H9 (cell line): ENCODE data around the gene CCDC30. TPM values are rescaled to one million over a fixed set of nuclear protein-coding genes. Genes with fewer than 3 reads are reported as not detected.
A peak's percentile ranks its signal among the peaks of the same experiment; 100 is the strongest.

Source experiments
- DNase-seq: peaks from one replicate; pipeline ENCODE4 v3.0.0-alpha.2; 2017
- H2AFZ ChIP-seq: one replicate; pipeline ENCODE4 v1.6.1; 2013; ENCODE audit warnings: mild to moderate bottlenecking, low read length, control low read depth, moderate library complexity
- H2AK5ac ChIP-seq: 2 replicates; pipeline ENCODE4 v1.6.1; 2013; ENCODE audit warnings: low read length, control low read depth, mixed read lengths; ENCODE audit not compliant: insufficient read length
- H2BK120ac ChIP-seq: one replicate; pipeline ENCODE4 v1.6.1; 2013; ENCODE audit warnings: low read depth, mild to moderate bottlenecking, low read length, control low read depth, inconsistent platforms; ENCODE audit not compliant: poor library complexity, severe bottlenecking
- H2BK12ac ChIP-seq: 2 replicates; pipeline ENCODE4 v1.6.1; 2013; ENCODE audit warnings: low read length, control low read depth, mixed read lengths, low read depth; ENCODE audit not compliant: insufficient read length
- H2BK15ac ChIP-seq: 2 replicates; pipeline ENCODE4 v1.6.1; 2013; ENCODE audit warnings: low read depth, low read length, control low read depth
- H2BK20ac ChIP-seq: one replicate; pipeline ENCODE4 v1.6.1; 2013; ENCODE audit warnings: low read depth, mild to moderate bottlenecking, low read length, control low read depth, inconsistent platforms; ENCODE audit not compliant: poor library complexity, severe bottlenecking
- H2BK5ac ChIP-seq: 2 replicates; pipeline ENCODE4 v1.6.1; 2013; ENCODE audit warnings: low read length, control low read depth, mixed read lengths; ENCODE audit not compliant: insufficient read length
- H3K14ac ChIP-seq: 2 replicates; pipeline ENCODE4 v1.6.1; 2013; ENCODE audit warnings: low read length, control low read depth; ENCODE audit not compliant: insufficient read depth
- H3K18ac ChIP-seq: 2 replicates; pipeline ENCODE4 v1.6.1; 2013; ENCODE audit warnings: low read depth, mild to moderate bottlenecking, mixed read lengths, low read length, control low read depth; ENCODE audit not compliant: insufficient read length
- H3K23ac ChIP-seq: 2 replicates; pipeline ENCODE4 v1.6.1; 2013; ENCODE audit warnings: low read length, control low read depth, mixed read lengths, low read depth; ENCODE audit not compliant: insufficient read length
- H3K23me2 ChIP-seq: 2 replicates; pipeline ENCODE4 v1.6.1; 2013; ENCODE audit warnings: low read depth, mild to moderate bottlenecking, mixed read lengths, low read length, control low read depth; ENCODE audit not compliant: insufficient read length, poor library complexity, severe bottlenecking
- H3K27ac ChIP-seq: 2 replicates; pipeline ENCODE4 v1.5.1; 2013; ENCODE audit warnings: low read length, control low read depth, mixed read lengths, low read depth; ENCODE audit not compliant: insufficient read length
- H3K27me3 ChIP-seq: 2 replicates; pipeline ENCODE4 v1.6.1; 2013; ENCODE audit warnings: low read length, control low read depth, inconsistent platforms; ENCODE audit not compliant: insufficient read depth
- H3K4ac ChIP-seq: 2 replicates; pipeline ENCODE4 v1.6.1; 2013; ENCODE audit warnings: low read depth, mild to moderate bottlenecking, control low read depth, inconsistent platforms, low read length, moderate library complexity
- H3K4me1 ChIP-seq: 2 replicates; pipeline ENCODE4 v1.6.1; 2013; ENCODE audit warnings: low read length, control low read depth, inconsistent platforms; ENCODE audit not compliant: insufficient read depth
- H3K4me2 ChIP-seq: 2 replicates; pipeline ENCODE4 v1.6.1; 2013; ENCODE audit warnings: low read length, control low read depth, mixed read lengths; ENCODE audit not compliant: insufficient read length, insufficient read depth
- H3K56ac ChIP-seq: 2 replicates; pipeline ENCODE4 v1.6.1; 2013; ENCODE audit warnings: low read depth, mild to moderate bottlenecking, mixed read lengths, low read length, control low read depth; ENCODE audit not compliant: insufficient read length
- H3K79me1 ChIP-seq: 2 replicates; pipeline ENCODE4 v1.6.1; 2013; ENCODE audit warnings: low read depth, mild to moderate bottlenecking, moderate library complexity, low read length, control low read depth, inconsistent platforms; ENCODE audit not compliant: insufficient read depth, poor library complexity, severe bottlenecking
- H3K79me2 ChIP-seq: 2 replicates; pipeline ENCODE4 v1.6.1; 2013; ENCODE audit warnings: low read length, control low read depth, inconsistent platforms; ENCODE audit not compliant: insufficient read depth
- H3K9ac ChIP-seq: 2 replicates; pipeline ENCODE4 v1.6.1; 2013; ENCODE audit warnings: low read length, control low read depth, mixed read lengths; ENCODE audit not compliant: insufficient read length; ENCODE audit errors: extremely low read depth
- H3K9me3 ChIP-seq: one replicate; pipeline ENCODE4 v1.6.1; 2013; ENCODE audit warnings: low read depth, low read length, inconsistent platforms; ENCODE audit not compliant: control insufficient read depth
- H3T11ph ChIP-seq: one replicate; pipeline ENCODE4 v1.6.1; 2013; ENCODE audit warnings: mild to moderate bottlenecking, low read length, control low read depth, inconsistent platforms
- H4K20me1 ChIP-seq: one replicate; pipeline ENCODE4 v1.6.1; 2013; ENCODE audit not compliant: control insufficient read depth, insufficient read length, insufficient read depth
- H4K5ac ChIP-seq: 2 replicates; pipeline ENCODE4 v1.6.1; 2013; ENCODE audit warnings: low read depth, mild to moderate bottlenecking, mixed read lengths, low read length, control low read depth; ENCODE audit not compliant: insufficient read length
- H4K8ac ChIP-seq: replicated peaks from 2 replicates; pipeline ENCODE4 v1.6.1; 2013; ENCODE audit warnings: low read length, control low read depth, mixed read lengths, low read depth; ENCODE audit not compliant: insufficient read length
- H4K91ac ChIP-seq: 2 replicates; pipeline ENCODE4 v1.6.1; 2013; ENCODE audit warnings: low read depth, mild to moderate bottlenecking, moderate library complexity, mixed read lengths, low read length, control low read depth; ENCODE audit not compliant: insufficient read length
- H3K27ac Mint-ChIP-seq, 3 experiments: 2 replicates in 2 of 3; 3 replicates in 1 of 3; pipeline ENCODE4 v1.8.0; 2020 to 2021; ENCODE audit warnings: mixed read lengths in 3 of 3, mild to moderate bottlenecking in 1 of 3, moderate library complexity in 1 of 3
- H3K27me3 Mint-ChIP-seq: 2 replicates; pipeline ENCODE4 v1.8.0; 2021; ENCODE audit warnings: low read depth, mild to moderate bottlenecking, moderate library complexity, mixed read lengths
- H3K36me3 Mint-ChIP-seq, 3 experiments: 2 replicates in 2 of 3; 3 replicates in 1 of 3; pipeline ENCODE4 v1.8.0; 2020 to 2021; ENCODE audit warnings: low read depth in 3 of 3, mixed read lengths in 3 of 3; ENCODE audit not compliant: insufficient read depth in 1 of 3
- H3K4me1 Mint-ChIP-seq, 2 experiments: 2 replicates each; pipeline ENCODE4 v1.8.0; 2020; ENCODE audit warnings: mixed read lengths in 2 of 2
- H3K4me3 Mint-ChIP-seq, 2 experiments: 2 replicates in 1 of 2; 3 replicates in 1 of 2; pipeline ENCODE4 v1.8.0; 2020 to 2021; ENCODE audit warnings: mild to moderate bottlenecking in 2 of 2, mixed read lengths in 2 of 2, moderate library complexity in 1 of 2
- H3K9me3 Mint-ChIP-seq, 2 experiments: 2 replicates in 1 of 2; 3 replicates in 1 of 2; pipeline ENCODE4 v1.8.0; 2020; ENCODE audit warnings: mild to moderate bottlenecking in 2 of 2, mixed read lengths in 2 of 2, moderate library complexity in 1 of 2
- CTCF ChIP-seq: fragments of 200-600 bp; sonication (generic); conservative IDR thresholded peaks from 3 replicates; pipeline ENCODE4 v1.8.0; 2021; ENCODE audit warnings: antibody characterized with exemption, mild to moderate bottlenecking
- WGBS: extraction: QIAGEN DNeasy Blood & Tissue Kit; methylation state at CpG from one replicate; pipeline ENCODE4 v1.1.7; 2013; ENCODE audit warnings: missing lambda C conversion rate, low lambda C conversion rate, mixed read lengths; ENCODE audit not compliant: insufficient read length; ENCODE audit errors: extremely low coverage; 5-methylcytosine and 5-hydroxymethylcytosine counted together
- total RNA-seq: library from RNA; stranded (reverse); gene quantifications from 2 replicates; pipeline ENCODE4 v1.2.1, GENCODE V29; 2021

The CCDC30 gene
- total RNA-seq, 1 experiment from 2014 or later, result 1.8 TPM

GRCh38 chr1:42682739-42683531 lies 219.8 kb downstream of the CCDC30 start:
- Histone ChIP-seq H3K56ac (no peak overlapping the region), H3K4ac (no peak overlapping the region), H3K9me3 (no peaks in the 10 kb centered on the region), H2BK20ac (no peak overlapping the region), H3K27ac (no peak overlapping the region), H3K4me2 (peak overlapping the region; percentile 87), H3K27me3 (no peaks in the 10 kb centered on the region), H3K79me2 (peaks cover 50% of the 10 kb centered on the region), H4K5ac (no peak overlapping the region), H4K20me1 (no peaks in the 10 kb centered on the region), H3K18ac (peak overlapping the region; percentile 64), H2BK120ac (no peak overlapping the region), H3K4me1 (peaks cover 2% of the 10 kb centered on the region), H3K23me2 (peaks cover 15% of the 10 kb centered on the region), H4K8ac (no peak overlapping the region), H2AFZ (no peak overlapping the region), H2BK12ac (no peak overlapping the region), H2BK5ac (no peak overlapping the region), H3T11ph (no peak overlapping the region), H3K14ac (peak overlapping the region; percentile 91), H3K79me1 (no peaks in the 10 kb centered on the region), H2AK5ac (no peak overlapping the region), H3K23ac (no peak overlapping the region), H3K9ac (peak overlapping the region; percentile 90), H4K91ac (no peak overlapping the region), H2BK15ac (no peak overlapping the region)
- no CpG with 5 or more reads among the region's 103 CpGs for WGBS
- TF ChIP-seq CTCF, result no peak
- peaks cover 29 to 46% (median 42%) of the 10 kb centered on the region in 3 experiments for H3K36me3 Mint-ChIP-seq
- peaks cover 52 to 55% of the 10 kb centered on the region in 2 experiments for H3K4me1 Mint-ChIP-seq
- H3K9me3 Mint-ChIP-seq, result no peaks in the 10 kb centered on the region
- H3K27ac Mint-ChIP-seq, result peak overlapping the region; percentile 68 to 94 (median 94); a peak in 5 of 7 replicates
- DNase-seq, result peak; percentile 39
- H3K4me3 Mint-ChIP-seq, result peak overlapping the region; percentile 93 to 97
- no peaks in the 10 kb centered on the region for H3K27me3 Mint-ChIP-seq
